Measurements from ENCODE around the gene CADM1.

- TF ChIP-seq ZNF274 (IDR thresholded peaks at IDR 0.05; ENCODE audit: low read depth, low read length) = no peak
- no peak for TF ChIP-seq YY1 (IDR thresholded peaks at IDR 0.05; ENCODE audit: insufficient read depth, insufficient read length)
Measured at GRCh38 chr11:115391598-115391997, 112.6 kb downstream of the CADM1 start.

Data from NT2/D1 (cell line).